HG03045 (cell line): ENCODE measurements around the gene CACNA1B.
"Not testable (repeated sequence)": the region's sequence is repeated elsewhere in the genome, so short reads cannot be mapped to it uniquely, and the experiment has no call there.

Experiments used
- ATAC-seq: cut with Tn5 transposase; IDR thresholded peaks from one replicate; pipeline ENCODE4 v1.9.1; 2021; ENCODE audit warnings: mild to moderate bottlenecking, moderate library complexity; ENCODE audit not compliant: unreplicated experiment

The CACNA1B gene

GRCh38 chr9:138010861-138011260 is 133.3 kb downstream of the CACNA1B start:
- no peak for ATAC-seq

- ATAC-seq, result no peak
These were observed 134.4 kb downstream of the CACNA1B start for GRCh38 chr9:138011951-138012500.

GRCh38 chr9:138013273-138013672 is 135.7 kb downstream of the CACNA1B start:
- no peak for ATAC-seq

- ATAC-seq, result no peak
These were observed 136.4 kb downstream of the CACNA1B start for GRCh38 chr9:138013836-138014562.

- no peak for ATAC-seq
These were observed 137.0 kb downstream of the CACNA1B start for GRCh38 chr9:138014563-138014945.

GRCh38 chr9:138015021-138015829 is 137.6 kb downstream of the CACNA1B start:
- ATAC-seq, result no peak

GRCh38 chr9:138016406-138017187 is 139.0 kb downstream of the CACNA1B start:
- ATAC-seq, result no peak

GRCh38 chr9:138017200-138017599 is 139.6 kb downstream of the CACNA1B start:
- ATAC-seq, result no peak

- ATAC-seq, result not testable (repeated sequence)
These were observed 141.9 kb downstream of the CACNA1B start for GRCh38 chr9:138019514-138019913.

- no peak for ATAC-seq
These were observed 142.7 kb downstream of the CACNA1B start for GRCh38 chr9:138020120-138020794.

- no peak for ATAC-seq
These were observed 143.2 kb downstream of the CACNA1B start for GRCh38 chr9:138020795-138021182.

- ATAC-seq, result no peak
These were observed 143.9 kb downstream of the CACNA1B start for GRCh38 chr9:138021251-138022056.

- no peak for ATAC-seq
These were observed 144.6 kb downstream of the CACNA1B start for GRCh38 chr9:138022121-138022741.

- no peak for ATAC-seq
These were observed 145.3 kb downstream of the CACNA1B start for GRCh38 chr9:138022756-138023393.

- no peak for ATAC-seq
These were observed 146.0 kb downstream of the CACNA1B start for GRCh38 chr9:138023394-138024124.

- ATAC-seq, result no peak
These were observed 146.5 kb downstream of the CACNA1B start for GRCh38 chr9:138024131-138024530.

- no peak for ATAC-seq
These were observed 147.3 kb downstream of the CACNA1B start for GRCh38 chr9:138024831-138025291.

GRCh38 chr9:138025417-138025816 is 147.8 kb downstream of the CACNA1B start:
- no peak for ATAC-seq
